ENCODE data around the gene ANKRD2. TPM values are rescaled to one million over a fixed set of nuclear protein-coding genes. Genes with fewer than 3 reads are reported as not detected.
A peak's percentile ranks its signal among the peaks of the same experiment; 100 is the strongest.

ANKRD2 gene
- total RNA-seq, 4 donors from 2014 or later = 0.54 TPM; not detected in 3

- no peak overlapping the region for H3K4me3 ChIP-seq
- H3K4me1 ChIP-seq = no peaks in the 10 kb centered on the region
- H3K27ac ChIP-seq = no peak overlapping the region
- no peak for ATAC-seq
- H3K36me3 ChIP-seq = no peaks in the 10 kb centered on the region
- WGBS, 2 donors (ENCODE audit: low coverage in 1 of 2) = 69 to 81% methylated on average over 5 to 9 of the region's 14 CpGs
- no peak for TF ChIP-seq EP300 (IDR thresholded peaks at IDR 0.05)
- no peak for TF ChIP-seq CTCF (IDR thresholded peaks at IDR 0.05)
- TF ChIP-seq POLR2AphosphoS5 (IDR thresholded peaks at IDR 0.05) = no peak
- TF ChIP-seq POLR2A (IDR thresholded peaks at IDR 0.05) = no peak
- no peaks in the 10 kb centered on the region for H3K27me3 ChIP-seq
- no peaks in the 10 kb centered on the region for H3K9me3 ChIP-seq
Observed at GRCh38 chr10:97529685-97530465, 42.7 kb upstream of the ANKRD2 start.

GRCh38 chr10:97531401-97531986, 41.1 kb upstream of the ANKRD2 start:
- H3K4me1 ChIP-seq = no peaks in the 10 kb centered on the region
- 85% methylated on average over 10 of the region's 10 CpGs; no CpG with 5 or more reads in 1 of the 2 donors for WGBS, 2 donors (ENCODE audit: low coverage in 1 of 2)
- no peak for TF ChIP-seq EP300 (IDR thresholded peaks at IDR 0.05)
- no peak for TF ChIP-seq POLR2A (IDR thresholded peaks at IDR 0.05)
- no peak for TF ChIP-seq POLR2AphosphoS5 (IDR thresholded peaks at IDR 0.05)
- TF ChIP-seq CTCF (IDR thresholded peaks at IDR 0.05) = no peak
- H3K36me3 ChIP-seq = no peaks in the 10 kb centered on the region
- no peaks in the 10 kb centered on the region for H3K27me3 ChIP-seq
- no peak overlapping the region for H3K4me3 ChIP-seq
- ATAC-seq = no peak
- no peak overlapping the region for H3K27ac ChIP-seq
- no peaks in the 10 kb centered on the region for H3K9me3 ChIP-seq

- no peak overlapping the region for H3K4me3 ChIP-seq
- no peaks in the 10 kb centered on the region for H3K27me3 ChIP-seq
- WGBS, 2 donors (ENCODE audit: low coverage in 1 of 2) = 50% methylated on average over 2 of the region's 12 CpGs; no CpG with 5 or more reads in 1 of the 2 donors
- no peaks in the 10 kb centered on the region for H3K9me3 ChIP-seq
- no peaks in the 10 kb centered on the region for H3K4me1 ChIP-seq
- no peaks in the 10 kb centered on the region for H3K36me3 ChIP-seq
- ATAC-seq = no peak
- peak overlapping the region in 1 of 4 donors; percentile 25 for H3K27ac ChIP-seq
- TF ChIP-seq CTCF (IDR thresholded peaks at IDR 0.05) (no peak), EP300 (IDR thresholded peaks at IDR 0.05) (no peak), POLR2A (IDR thresholded peaks at IDR 0.05) (no peak), POLR2AphosphoS5 (IDR thresholded peaks at IDR 0.05) (no peak)
Observed at GRCh38 chr10:97532935-97533671, 39.5 kb upstream of the ANKRD2 start.

GRCh38 chr10:97533888-97534287, 38.7 kb upstream of the ANKRD2 start:
- H3K27me3 ChIP-seq = no peaks in the 10 kb centered on the region
- H3K9me3 ChIP-seq = no peaks in the 10 kb centered on the region
- no peaks in the 10 kb centered on the region for H3K36me3 ChIP-seq
- TF ChIP-seq POLR2A (IDR thresholded peaks at IDR 0.05) (no peak), POLR2AphosphoS5 (IDR thresholded peaks at IDR 0.05) (no peak), CTCF (IDR thresholded peaks at IDR 0.05) (no peak), EP300 (IDR thresholded peaks at IDR 0.05) (no peak)
- no peak overlapping the region for H3K4me3 ChIP-seq
- no peak overlapping the region for H3K27ac ChIP-seq
- WGBS, 2 donors (ENCODE audit: low coverage in 1 of 2) = 71 to 100% methylated on average over 1 to 5 of the region's 6 CpGs
- ATAC-seq = no peak
- no peaks in the 10 kb centered on the region for H3K4me1 ChIP-seq
